Activated CD8-positive, alpha-beta memory T cell treated with anti-CD3 and anti-CD28 coated beads for 1 hour (primary cell): ENCODE measurements around the gene SEC11A.
"Not testable (repeated sequence)": the region's sequence is repeated elsewhere in the genome, so short reads cannot be mapped to it uniquely, and the experiment has no call there.

Source experiments
- DNase-seq, 2 donors: peaks; one replicate each; pipeline ENCODE4 v3.0.0-alpha.2; 2020; ENCODE audit warnings: low read depth in 1 of 2; ENCODE audit errors: extremely low read depth in 1 of 2

SEC11A gene

GRCh38 chr15:84740691-84741090 lies 24.8 kb upstream of the SEC11A start:
- no peak for DNase-seq

GRCh38 chr15:84737005-84737404 lies 21.1 kb upstream of the SEC11A start:
- no peak for DNase-seq

- DNase-seq, result no peak
These were observed 20.4 kb upstream of the SEC11A start for GRCh38 chr15:84736375-84736774.

- DNase-seq, result not testable (repeated sequence)
These were observed 19.6 kb upstream of the SEC11A start for GRCh38 chr15:84735480-84736061.

- DNase-seq, result peak in 1 of 2 donors; percentile 41
These were observed 19.0 kb upstream of the SEC11A start for GRCh38 chr15:84734794-84735479.

GRCh38 chr15:84731774-84732173 lies 15.8 kb upstream of the SEC11A start:
- no peak for DNase-seq

GRCh38 chr15:84727429-84727828 lies 11.5 kb upstream of the SEC11A start:
- DNase-seq, result no peak

GRCh38 chr15:84725001-84725491 lies 9.1 kb upstream of the SEC11A start:
- no peak for DNase-seq

- no peak for DNase-seq
These were observed 6.7 kb upstream of the SEC11A start for GRCh38 chr15:84722628-84723027.

GRCh38 chr15:84721371-84721770 lies 5.4 kb upstream of the SEC11A start:
- DNase-seq, result no peak

GRCh38 chr15:84715441-84716035 lies 401 bp downstream of the SEC11A start:
- peak in 1 of 2 donors; percentile 1 for DNase-seq

- DNase-seq, result no peak
These were observed 1.1 kb downstream of the SEC11A start for GRCh38 chr15:84714821-84715220.

GRCh38 chr15:84714372-84714771 lies 1.6 kb downstream of the SEC11A start:
- no peak for DNase-seq

GRCh38 chr15:84703808-84704207 lies 12.1 kb downstream of the SEC11A start:
- DNase-seq, result no peak

- no peak for DNase-seq
These were observed 12.9 kb downstream of the SEC11A start for GRCh38 chr15:84702961-84703482.

GRCh38 chr15:84699538-84700191 lies 16.3 kb downstream of the SEC11A start:
- DNase-seq, result no peak

- DNase-seq, result no peak
These were observed 18.5 kb downstream of the SEC11A start for GRCh38 chr15:84697236-84697990.

- no peak for DNase-seq
These were observed 19.2 kb downstream of the SEC11A start for GRCh38 chr15:84696757-84697156.

GRCh38 chr15:84690342-84690741 lies 25.6 kb downstream of the SEC11A start:
- DNase-seq, result no peak

- DNase-seq, result no peak
These were observed 26.1 kb downstream of the SEC11A start for GRCh38 chr15:84689858-84690257.

- not testable (repeated sequence) for DNase-seq
These were observed 29.5 kb downstream of the SEC11A start for GRCh38 chr15:84686446-84686845.
